NK-92 (cell line): Measurements from ENCODE around the gene LRRC45.
"Not testable (repeated sequence)": the region's sequence is repeated elsewhere in the genome, so short reads cannot be mapped to it uniquely, and the experiment has no call there.

ENCODE experiments used
- DNase-seq: peaks from one replicate; lab custom pipeline; 2025; ENCODE audit not compliant: unreplicated experiment; lab: John Stamatoyannopoulos, UW

LRRC45 gene

GRCh38 chr17:82033359-82034085, 10.4 kb downstream of the LRRC45 start:
- no peak for DNase-seq

GRCh38 chr17:82034371-82035011, 11.4 kb downstream of the LRRC45 start:
- no peak for DNase-seq

GRCh38 chr17:82035488-82035887, 12.4 kb downstream of the LRRC45 start:
- no peak for DNase-seq

GRCh38 chr17:82035956-82036633, 13.0 kb downstream of the LRRC45 start:
- DNase-seq, result no peak

GRCh38 chr17:82036634-82037091, 13.6 kb downstream of the LRRC45 start:
- DNase-seq, result no peak

- peak; percentile 59 for DNase-seq
Measured at GRCh38 chr17:82037092-82037888, 14.2 kb downstream of the LRRC45 start, which contains the start of gene DCXR. Gene DCXR, minus strand, starts transcription at chr17:82037697. Its CDS starts 15 bp downstream, at chr17:82037682.

- no peak for DNase-seq
Measured at GRCh38 chr17:82037889-82038195, 14.7 kb downstream of the LRRC45 start.

- not testable (repeated sequence) for DNase-seq
Measured at GRCh38 chr17:82038796-82039409, 15.8 kb downstream of the LRRC45 start.

GRCh38 chr17:82039695-82040299, 16.7 kb downstream of the LRRC45 start:
- no peak for DNase-seq

GRCh38 chr17:82041144-82041814, 18.2 kb downstream of the LRRC45 start:
- DNase-seq, result no peak

GRCh38 chr17:82042649-82043048, 19.5 kb downstream of the LRRC45 start:
- no peak for DNase-seq

- DNase-seq, result no peak
Measured at GRCh38 chr17:82043507-82043906, 20.4 kb downstream of the LRRC45 start.

- DNase-seq, result no peak
Measured at GRCh38 chr17:82045936-82046484, 22.9 kb downstream of the LRRC45 start.

- no peak for DNase-seq
Measured at GRCh38 chr17:82046903-82047302, 23.8 kb downstream of the LRRC45 start.

GRCh38 chr17:82047379-82047778, 24.3 kb downstream of the LRRC45 start:
- DNase-seq, result no peak

GRCh38 chr17:82047914-82048570, 24.9 kb downstream of the LRRC45 start:
- DNase-seq, result no peak

GRCh38 chr17:82048571-82048971, 25.5 kb downstream of the LRRC45 start:
- DNase-seq, result no peak

GRCh38 chr17:82049106-82049505, 26.0 kb downstream of the LRRC45 start:
- no peak for DNase-seq

- DNase-seq, result no peak
Measured at GRCh38 chr17:82049521-82049971, 26.4 kb downstream of the LRRC45 start.
